Keratinocyte (primary cell): ENCODE data around the gene CD209. TPM values are rescaled to one million over a fixed set of nuclear protein-coding genes. Genes with fewer than 3 reads are reported as not detected.

ENCODE experiments used
- DNase-seq: peaks from one replicate; pipeline ENCODE4 v3.0.0-alpha.2; 2011; ENCODE audit warnings: low read depth, missing footprints, low spot score
- FAIRE-seq: peaks from 2 replicates; lab custom pipeline; 2011; peaks lifted over from hg19 to GRCh38; lab: Jason Lieb, UNC
- H2AFZ ChIP-seq: 2 replicates; pipeline ENCODE4 v1.6.0; 2012; ENCODE audit warnings: low read length, control low read depth, inconsistent platforms; ENCODE audit not compliant: control insufficient read depth
- H3K27ac ChIP-seq: 2 replicates; pipeline ENCODE4 v1.5.1; 2011; ENCODE audit warnings: low read length; ENCODE audit not compliant: control insufficient read depth, insufficient read depth
- H3K27me3 ChIP-seq: 3 replicates; pipeline ENCODE4 v1.6.0; 2011; ENCODE audit warnings: low read length; ENCODE audit not compliant: control insufficient read depth, insufficient read depth; ENCODE audit errors: extremely low read depth
- H3K36me3 ChIP-seq, 2 experiments: 2 replicates in 1 of 2; 3 replicates in 1 of 2; pipeline ENCODE4 v1.5.1; 2011; ENCODE audit warnings: low read length in 2 of 2, mild to moderate bottlenecking in 1 of 2; ENCODE audit not compliant: control insufficient read depth in 2 of 2, insufficient read depth in 2 of 2; ENCODE audit errors: extremely low read depth in 1 of 2
- H3K4me1 ChIP-seq: 3 replicates; pipeline ENCODE4 v1.5.1; 2011; ENCODE audit warnings: low read length; ENCODE audit not compliant: control insufficient read depth, insufficient read depth; ENCODE audit errors: extremely low read depth
- H3K4me2 ChIP-seq: 3 replicates; pipeline ENCODE4 v1.6.0; 2011; ENCODE audit warnings: low read depth, low read length; ENCODE audit not compliant: control insufficient read depth, insufficient read depth; ENCODE audit errors: extremely low read depth
- H3K4me3 ChIP-seq, 3 experiments: fragments of 200-600 bp in 1 of 3; sonication (generic) in 1 of 3; 2 replicates in 2 of 3; 3 replicates in 1 of 3; pipeline ENCODE4 v1.5.1; 2011 to 2016; ENCODE audit warnings: low read length in 3 of 3, mild to moderate bottlenecking in 3 of 3, control low read depth in 2 of 3, inconsistent platforms in 1 of 3, low read depth in 1 of 3, mixed read lengths in 1 of 3, mixed run types in 1 of 3, moderate library complexity in 1 of 3; ENCODE audit not compliant: control insufficient read depth in 2 of 3, insufficient read depth in 2 of 3; ENCODE audit errors: extremely low read depth in 1 of 3
- H3K79me2 ChIP-seq: 2 replicates; pipeline ENCODE4 v1.6.0; 2012; ENCODE audit warnings: low read length; ENCODE audit not compliant: control insufficient read depth, insufficient read depth
- H3K9ac ChIP-seq: 3 replicates; pipeline ENCODE4 v1.6.0; 2011; ENCODE audit warnings: low read length; ENCODE audit not compliant: control insufficient read depth, insufficient read depth; ENCODE audit errors: extremely low read depth
- H3K9me1 ChIP-seq: 3 replicates; pipeline ENCODE4 v1.6.0; 2011; ENCODE audit warnings: low read length; ENCODE audit not compliant: control insufficient read depth, insufficient read depth; ENCODE audit errors: extremely low read depth
- H3K9me3 ChIP-seq: 2 replicates; pipeline ENCODE4 v1.5.1; 2012; ENCODE audit warnings: low read depth, low read length; ENCODE audit not compliant: control insufficient read depth
- H4K20me1 ChIP-seq: 3 replicates; pipeline ENCODE4 v1.6.0; 2011; ENCODE audit warnings: low read length; ENCODE audit not compliant: control insufficient read depth, insufficient read depth; ENCODE audit errors: extremely low read depth
- CTCF ChIP-seq, 3 experiments: IDR thresholded peaks in 1 of 3; conservative IDR thresholded peaks in 1 of 3; optimal IDR thresholded peaks in 1 of 3; 2 replicates in 2 of 3; 3 replicates in 1 of 3; pipeline versions ENCODE3 to v1.5.1; 2011; ENCODE audit warnings: low read length in 3 of 3, mild to moderate bottlenecking in 3 of 3, moderate library complexity in 2 of 3, control low read depth in 1 of 3, inconsistent platforms in 1 of 3; ENCODE audit not compliant: insufficient read depth in 2 of 3; ENCODE audit errors: extremely low read depth in 1 of 3
- EZH2 ChIP-seq: IDR thresholded peaks from one replicate; pipeline ENCODE4 v1.6.1; 2012; ENCODE audit warnings: inconsistent platforms, mild to moderate bottlenecking, low read length, moderate library complexity
- dilution Hi-C: fragments of 300-500 bp; cut with MboI; formaldehyde crosslinking; loops from one replicate; pipeline ENCODE4 v1.7.0; 2020; ENCODE audit warnings: low sequenced_read_pairs; ENCODE audit not compliant: extremely low pct_ligation_motif_present
- polyA plus RNA-seq, 5 experiments: library from polyadenylated mRNA; depleted of rRNA in 3 of 5; stranded (reverse) in 3 of 5; stranded (forward) in 1 of 5; unstranded in 1 of 5; fragments of >200 nt; gene quantifications; 1 replicate in 1 of 5; 2 replicates in 3 of 5; 3 replicates in 1 of 5; pipeline versions ENCODE4 v1.2.1 to v1.2.3, GENCODE V29; 2011 to 2012; ENCODE audit warnings: missing spikeins in 2 of 5, low read depth in 1 of 5, low replicate concordance in 1 of 5

Gene CD209
- polyA plus RNA-seq, 1 donor (not counting 4 experiments of a cell fraction or from before 2014, with no cell fraction given): not detected

- Histone ChIP-seq H3K9me1 (no peaks in the 10 kb centered on the region), H3K4me1 (no peaks in the 10 kb centered on the region), H3K9me3 (no peaks in the 10 kb centered on the region), H3K9ac (no peak overlapping the region), H3K36me3 (no peaks in the 10 kb centered on the region), H3K4me2 (no peak overlapping the region), H3K27ac (no peak overlapping the region), H4K20me1 (no peaks in the 10 kb centered on the region), H3K79me2 (no peaks in the 10 kb centered on the region), H2AFZ (no peak overlapping the region), H3K4me3 (no peak overlapping the region), H3K27me3 (no peaks in the 10 kb centered on the region)
- dilution Hi-C loops: no loop called here
- no peak for TF ChIP-seq CTCF (optimal IDR thresholded peaks at IDR 0.05 in 1 of 3, IDR thresholded peaks at IDR 0.05 in 1 of 3, conservative IDR thresholded peaks at IDR 0.05 in 1 of 3; ENCODE audit: extremely low read depth in 1 of 3, insufficient read depth in 2 of 3, low read length in 3 of 3)
- TF ChIP-seq EZH2: no peak
- DNase-seq (no peak), FAIRE-seq (no peak)
These were observed 42.9 kb downstream of the CD209 start for GRCh38 chr19:7704280-7705060.

GRCh38 chr19:7703332-7703731 is 44.0 kb downstream of the CD209 start:
- H4K20me1 ChIP-seq: no peaks in the 10 kb centered on the region
- H3K4me1 ChIP-seq: no peaks in the 10 kb centered on the region
- TF ChIP-seq EZH2 (no peak), CTCF (optimal IDR thresholded peaks at IDR 0.05 in 1 of 3, IDR thresholded peaks at IDR 0.05 in 1 of 3, conservative IDR thresholded peaks at IDR 0.05 in 1 of 3; ENCODE audit: extremely low read depth in 1 of 3, insufficient read depth in 2 of 3, low read length in 3 of 3) (no peak)
- dilution Hi-C loops: no loop called here
- H3K4me2 ChIP-seq: no peak overlapping the region
- H3K9me1 ChIP-seq: no peaks in the 10 kb centered on the region
- no peaks in the 10 kb centered on the region for H3K79me2 ChIP-seq
- no peaks in the 10 kb centered on the region for H3K36me3 ChIP-seq
- no peak overlapping the region for H3K9ac ChIP-seq
- FAIRE-seq (no peak), DNase-seq (no peak)
- no peak overlapping the region for H2AFZ ChIP-seq
- H3K27ac ChIP-seq: no peak overlapping the region
- no peak overlapping the region for H3K4me3 ChIP-seq
- H3K9me3 ChIP-seq: no peaks in the 10 kb centered on the region
- peaks cover 10% of the 10 kb centered on the region for H3K27me3 ChIP-seq
